H1 (cell line): ENCODE measurements around the gene SIPA1L3. TPM values are rescaled to one million over a fixed set of nuclear protein-coding genes. Genes with fewer than 3 reads are reported as not detected.

Experiments
- ASH2L ChIP-seq: fragments of 200-600, 300-600 bp; sonication (generic); IDR thresholded peaks from one replicate; pipeline ENCODE4 v1.7.1; 2017; ENCODE audit warnings: low read length
- BACH1 ChIP-seq: IDR thresholded peaks from 2 replicates; pipeline ENCODE4 v1.6.1; 2012; ENCODE audit warnings: low read length, improper control_type of control experiment
- CBX5 ChIP-seq: fragments of 300-800, 300-1000 bp; sonication (generic); IDR thresholded peaks from 2 replicates; pipeline ENCODE4 v1.7.1; 2016; ENCODE audit warnings: antibody characterized with exemption, low read length, low read depth
- CBX8 ChIP-seq: fragments of 300-800, 300-1000 bp; sonication (generic); IDR thresholded peaks from 2 replicates; pipeline ENCODE4 v1.7.1; 2016; ENCODE audit warnings: low read depth, low read length, borderline replicate concordance
- EGR1 ChIP-seq: IDR thresholded peaks from 2 replicates; pipeline ENCODE4 v1.6.1; 2011; ENCODE audit warnings: low read depth, low read length, borderline replicate concordance
- KDM1A ChIP-seq: fragments of 200-600, 300-600 bp; sonication (generic); IDR thresholded peaks from 2 replicates; pipeline ENCODE4 v1.7.1; 2016; ENCODE audit warnings: mild to moderate bottlenecking, low read length, borderline replicate concordance
- RFX5 ChIP-seq: IDR thresholded peaks from 2 replicates; pipeline ENCODE4 v1.6.1; 2011; ENCODE audit warnings: low read depth, low read length, improper control_type of control experiment, borderline replicate concordance
- TEAD4 ChIP-seq: IDR thresholded peaks from 2 replicates; pipeline ENCODE4 v1.6.1; 2012; ENCODE audit warnings: low read depth, low read length, inconsistent platforms, mixed read lengths
- polyA plus RNA-seq, 7 experiments: library from polyadenylated mRNA; depleted of rRNA in 3 of 7; stranded (reverse) in 5 of 7; unstranded in 2 of 7; fragments of >200 nt in 5 of 7; fragments of 200-250 nt in 2 of 7; gene quantifications; 1 replicate in 5 of 7; 2 replicates in 1 of 7; 4 replicates in 1 of 7; pipeline versions ENCODE4 v1.2.1 to v1.2.3, GENCODE V29; 2011 to 2013; ENCODE audit warnings: missing spikeins in 2 of 7, mixed read lengths in 2 of 7
- total RNA-seq: library from RNA; stranded (reverse); fragmentation: NEBNext Ultra II Directional; extraction: Animal tissue kit (Norgen Biotek cat#: 25700); gene quantifications from 2 replicates; pipeline ENCODE4 v1.2.1, GENCODE V29; 2021
- TF ChIP-seq, protein P1 (sequence below): IDR thresholded peaks from 2 replicates; pipeline ENCODE4 v1.6.1; 2012; ENCODE audit warnings: inconsistent platforms

The SIPA1L3 gene
- total and polyA plus RNA-seq, 2 of the 8 experiments (the other 6 are each of a cell fraction or from before 2014, with no cell fraction given): 15.0 to 54.9 TPM

DNA sequence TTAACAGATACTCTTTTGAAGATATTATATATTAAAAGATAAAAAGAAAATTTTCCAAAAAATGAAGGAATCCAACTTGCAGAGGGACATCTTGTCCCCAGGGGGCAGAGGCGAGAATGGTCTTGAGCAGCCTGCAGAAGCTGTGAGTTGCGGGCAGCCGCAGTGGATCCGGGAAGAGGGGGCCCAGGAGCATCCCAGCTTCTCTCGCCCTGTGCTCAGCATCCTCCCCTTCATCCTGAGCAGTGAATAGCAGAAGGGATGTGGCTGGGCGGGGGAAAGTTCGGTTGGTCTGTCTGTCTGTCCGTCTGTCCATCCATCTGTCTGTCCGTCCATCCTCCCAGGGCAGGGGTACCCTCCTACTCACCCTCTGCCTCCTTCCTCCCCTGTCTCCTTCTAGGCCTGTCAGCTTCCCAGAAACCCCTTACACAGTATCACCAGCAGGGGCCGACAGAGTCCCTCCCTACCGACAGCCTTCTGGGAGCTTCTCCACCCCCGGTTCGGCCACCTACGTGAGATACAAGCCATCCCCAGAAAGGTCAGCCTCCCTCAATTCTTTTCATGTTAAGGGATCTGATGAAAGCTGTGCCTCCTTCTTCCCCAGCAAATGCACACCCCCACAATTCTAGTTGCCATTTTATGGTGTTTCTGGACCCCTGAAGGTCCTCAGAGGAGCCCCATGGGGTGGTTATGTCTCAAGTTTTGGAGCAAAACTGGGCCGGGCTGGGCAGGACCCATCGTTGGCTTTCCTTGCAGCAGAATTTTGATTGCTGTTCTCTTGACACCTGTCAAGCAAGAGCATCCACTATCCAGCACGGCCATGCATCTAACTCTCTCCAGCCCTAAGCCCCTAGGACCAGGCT, 235.4 kb downstream of the SIPA1L3 start (continued):
- TF ChIP-seq EGR1 (peak; percentile 49; the same call in 1 of the 2 replicates), TEAD4 (no peak), ASH2L (no peak), BACH1 (no peak), CBX5 (no peak), CBX8 (no peak), RFX5 (no peak), KDM1A (no peak)
- TF ChIP-seq, protein P1, sequence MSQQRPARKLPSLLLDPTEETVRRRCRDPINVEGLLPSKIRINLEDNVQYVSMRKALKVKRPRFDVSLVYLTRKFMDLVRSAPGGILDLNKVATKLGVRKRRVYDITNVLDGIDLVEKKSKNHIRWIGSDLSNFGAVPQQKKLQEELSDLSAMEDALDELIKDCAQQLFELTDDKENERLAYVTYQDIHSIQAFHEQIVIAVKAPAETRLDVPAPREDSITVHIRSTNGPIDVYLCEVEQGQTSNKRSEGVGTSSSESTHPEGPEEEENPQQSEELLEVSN: no peak
